Activated CD4-positive, alpha-beta memory T cell treated with anti-CD3 and anti-CD28 coated beads for 36 hours (primary cell): Measurements from ENCODE around the gene CCDC92. TPM values are rescaled to one million over a fixed set of nuclear protein-coding genes. Genes with fewer than 3 reads are reported as not detected.

Experiments
- CTCF ChIA-PET: fragments of 350-600 bp; sonication (Branson Sonifier 250); formaldehyde crosslinking; loops from one replicate; lab custom pipeline; 2021; ENCODE audit warnings: antibody characterized with exemption, inconsistent platforms; lab: Charles Lee
- POLR2A ChIA-PET: fragments of 350-600 bp; sonication (Branson Sonifier 250); formaldehyde crosslinking; loops from one replicate; lab custom pipeline; 2021; ENCODE audit warnings: antibody characterized with exemption; lab: Charles Lee
- DNase-seq: peaks from one replicate; pipeline ENCODE4 v3.0.0-alpha.2; 2020
- H3K27ac Mint-ChIP-seq: one replicate; pipeline ENCODE4 v1.8.0; 2021; ENCODE audit warnings: mixed read lengths
- H3K27me3 Mint-ChIP-seq: one replicate; pipeline ENCODE4 v1.8.0; 2021; ENCODE audit warnings: mixed read lengths
- H3K36me3 Mint-ChIP-seq: one replicate; pipeline ENCODE4 v1.8.0; 2021; ENCODE audit warnings: mixed read lengths
- H3K4me1 Mint-ChIP-seq: one replicate; pipeline ENCODE4 v1.8.0; 2021; ENCODE audit warnings: low read depth, mixed read lengths
- H3K4me3 Mint-ChIP-seq: one replicate; pipeline ENCODE4 v1.8.0; 2021; ENCODE audit warnings: mild to moderate bottlenecking, mixed read lengths
- H3K9me3 Mint-ChIP-seq: one replicate; pipeline ENCODE4 v1.8.0; 2021; ENCODE audit warnings: mixed read lengths
- intact Hi-C: fragments of 100-400 bp; cut with micrococcal nuclease; formaldehyde crosslinking; loops from one replicate; pipeline ENCODE4 v1.15.1; 2023
- total RNA-seq, 2 experiments: library from RNA; stranded (reverse); gene quantifications; one replicate each; pipeline ENCODE4 v1.2.3, GENCODE V29; 2021

CCDC92 gene
- total RNA-seq, 2 experiments from 2014 or later, result 11.4 to 11.7 TPM

- H3K27me3 Mint-ChIP-seq, result peaks cover 23% of the 10 kb centered on the region
- H3K9me3 Mint-ChIP-seq, result no peaks in the 10 kb centered on the region
- H3K4me1 Mint-ChIP-seq, result no peaks in the 10 kb centered on the region
- H3K4me3 Mint-ChIP-seq, result no peak overlapping the region
- no peaks in the 10 kb centered on the region for H3K36me3 Mint-ChIP-seq
- DNase-seq, result no peak
- H3K27ac Mint-ChIP-seq, result no peak overlapping the region
- CTCF ChIA-PET, result no interaction called here
- intact Hi-C loops, result no loop called here
- POLR2A ChIA-PET, result no interaction called here
Observed at GRCh38 chr12:123886931-123887582, 85.6 kb downstream of the CCDC92 start.

GRCh38 chr12:123886258-123886657 is 86.4 kb downstream of the CCDC92 start:
- Mint-ChIP-seq H3K27me3 (peaks cover 22% of the 10 kb centered on the region), H3K27ac (no peak overlapping the region), H3K36me3 (no peaks in the 10 kb centered on the region), H3K9me3 (no peaks in the 10 kb centered on the region), H3K4me1 (no peaks in the 10 kb centered on the region), H3K4me3 (no peak overlapping the region)
- DNase-seq, result no peak
- CTCF ChIA-PET, result no interaction called here
- POLR2A ChIA-PET, result no interaction called here
- intact Hi-C loops, result no loop called here

Other genes with a start within 250 kb of the CCDC92 start
- gene DNAH10, start 210.5 kb downstream of the CCDC92 start, total RNA-seq, result under 1 TPM; 0.10 to 0.19 TPM
- gene ZNF664, start 384 bp upstream of the CCDC92 start, total RNA-seq, result 10 to 100 TPM; 53.2 to 56.9 TPM